Stimulated activated CD4-positive, alpha-beta T cell treated with anti-CD3 and anti-CD28 coated beads, Interleukin-2, amount 100 ng/mL, for 4 hours (primary cell): ENCODE data around the gene INTS11.

Source experiments
- DNase-seq: peaks from one replicate; pipeline ENCODE4 v3.0.0-alpha.2; 2020; ENCODE audit warnings: low read depth

The INTS11 gene

GRCh38 chr1:1312450-1313314, 11.8 kb downstream of the INTS11 start:
- no peak for DNase-seq

GRCh38 chr1:1311107-1312104, 13.1 kb downstream of the INTS11 start:
- DNase-seq, result no peak

- no peak for DNase-seq
Observed at GRCh38 chr1:1310476-1311053, 13.9 kb downstream of the INTS11 start.

- DNase-seq, result no peak
Observed at GRCh38 chr1:1310109-1310385, 14.4 kb downstream of the INTS11 start.

- no peak for DNase-seq
Observed at GRCh38 chr1:1309251-1310108, 15.0 kb downstream of the INTS11 start.

- no peak for DNase-seq
Observed at GRCh38 chr1:1308756-1309250, 15.7 kb downstream of the INTS11 start.

GRCh38 chr1:1307923-1308755, 16.3 kb downstream of the INTS11 start, which contains the start of the genes ACAP3 and PUSL1:
Gene ACAP3 (minus strand): TSS chr1:1307930. CDS start chr1:1307815, 115 bp downstream.
Gene PUSL1 (plus strand): TSS chr1:1308597. CDS start chr1:1308644, 47 bp downstream.
- peak; percentile 81 for DNase-seq

- no peak for DNase-seq
Observed at GRCh38 chr1:1307261-1307922, 17.1 kb downstream of the INTS11 start.

GRCh38 chr1:1306661-1307260, 17.7 kb downstream of the INTS11 start:
- no peak for DNase-seq

- DNase-seq, result no peak
Observed at GRCh38 chr1:1306070-1306660, 18.3 kb downstream of the INTS11 start.

GRCh38 chr1:1305300-1306069, 19.0 kb downstream of the INTS11 start:
- peak; percentile 67 for DNase-seq

GRCh38 chr1:1304331-1305299, 19.8 kb downstream of the INTS11 start:
- DNase-seq, result no peak

- no peak for DNase-seq
Observed at GRCh38 chr1:1303736-1304135, 20.7 kb downstream of the INTS11 start.

- no peak for DNase-seq
Observed at GRCh38 chr1:1302951-1303509, 21.4 kb downstream of the INTS11 start.

- DNase-seq, result no peak
Observed at GRCh38 chr1:1302006-1302430, 22.4 kb downstream of the INTS11 start.

GRCh38 chr1:1300352-1300739, 24.1 kb downstream of the INTS11 start:
- no peak for DNase-seq
